ENCODE measurements around the gene MRPL43.
"Not testable (repeated sequence)": the region's sequence is repeated elsewhere in the genome, so short reads cannot be mapped to it uniquely, and the experiment has no call there.

The MRPL43 gene

GRCh38 chr10:100986952-100987684 lies at the start of gene MRPL43, which contains the start of gene TWNK:
Gene MRPL43, minus strand, starts transcription at chr10:100987497. Its CDS starts 54 bp downstream, at chr10:100987443.
Gene TWNK, plus strand, starts transcription at chr10:100987543. Its CDS starts 668 bp downstream, at chr10:100988211.
- no peak for TF ChIP-seq CTCF (IDR thresholded peaks at IDR 0.05; ENCODE audit: low read depth, low read length, missing control alignments)
- no peak for DNase-seq (ENCODE audit: low read depth)
- H3K4me3 ChIP-seq (ENCODE audit: low read depth, low read length), result peak within 1 kb of the TSS; percentile 98
- in situ Hi-C loops (cut with HindIII; ENCODE audit: low sequenced_read_pairs), result no loop called here

GRCh38 chr10:101036726-101037125 lies 49.4 kb upstream of the MRPL43 start:
- no peak overlapping the region for H3K4me3 ChIP-seq (ENCODE audit: low read depth, low read length)
- in situ Hi-C loops (cut with HindIII; ENCODE audit: low sequenced_read_pairs), result no loop called here
- no peak for DNase-seq (ENCODE audit: low read depth)
- TF ChIP-seq CTCF (IDR thresholded peaks at IDR 0.05; ENCODE audit: low read depth, low read length, missing control alignments), result no peak

GRCh38 chr10:101035916-101036702 lies 48.8 kb upstream of the MRPL43 start:
- in situ Hi-C loops (cut with HindIII; ENCODE audit: low sequenced_read_pairs), result no loop called here
- no peak for TF ChIP-seq CTCF (IDR thresholded peaks at IDR 0.05; ENCODE audit: low read depth, low read length, missing control alignments)
- no peak for DNase-seq (ENCODE audit: low read depth)
- no peak overlapping the region for H3K4me3 ChIP-seq (ENCODE audit: low read depth, low read length)

- in situ Hi-C loops (cut with HindIII; ENCODE audit: low sequenced_read_pairs), result no loop called here
- TF ChIP-seq CTCF (IDR thresholded peaks at IDR 0.05; ENCODE audit: low read depth, low read length, missing control alignments), result no peak
- no peak for DNase-seq (ENCODE audit: low read depth)
- H3K4me3 ChIP-seq (ENCODE audit: low read depth, low read length), result no peak overlapping the region
Observed at GRCh38 chr10:101035314-101035713, 48.0 kb upstream of the MRPL43 start.

- in situ Hi-C loops (cut with HindIII; ENCODE audit: low sequenced_read_pairs), result loop anchor here (5.0 kb wide), 1 partner anchor 37 kb away; the partner anchor contains the start of gene LZTS2
- not testable (repeated sequence) for DNase-seq (ENCODE audit: low read depth); H3K4me3 ChIP-seq (ENCODE audit: low read depth, low read length)
Observed at GRCh38 chr10:101034404-101034803, 47.1 kb upstream of the MRPL43 start.

GRCh38 chr10:101033276-101033675 lies 46.0 kb upstream of the MRPL43 start:
- TF ChIP-seq CTCF (IDR thresholded peaks at IDR 0.05; ENCODE audit: low read depth, low read length, missing control alignments), result no peak
- DNase-seq (ENCODE audit: low read depth), result no peak
- in situ Hi-C loops (cut with HindIII; ENCODE audit: low sequenced_read_pairs), result loop anchor here (5.0 kb wide), 1 partner anchor 36 kb away; the partner anchor contains the start of gene LZTS2
- peak overlapping the region; percentile 88 for H3K4me3 ChIP-seq (ENCODE audit: low read depth, low read length)
